Gastrocnemius medialis (tissue), 4 donors: ENCODE results near the gene NUP107. TPM values are rescaled to one million over a fixed set of nuclear protein-coding genes. Genes with fewer than 3 reads are reported as not detected.

Experiments
- ATAC-seq, 2 donors: fragments of 150-250 bp; one replicate each; pipeline ENCODE4 v1.9.1; 2016
- DNase-seq, 2 donors: peaks; one replicate each; pipeline ENCODE4 v3.0.0-alpha.2; 2019
- H3K27ac ChIP-seq, 4 donors: fragments of 200-600 bp; sonication (generic); 1 replicate in 1 of 4; 2 replicates in 3 of 4; pipeline ENCODE4 v1.5.1; 2016 to 2018; ENCODE audit warnings: mild to moderate bottlenecking in 2 of 4, moderate library complexity in 1 of 4
- H3K27me3 ChIP-seq, 3 donors: fragments of 200-600 bp; sonication (generic) in 2 of 3; 1 replicate in 1 of 3; 2 replicates in 2 of 3; pipeline versions ENCODE4 v1.5.1 to v1.6.0; 2016 to 2019; ENCODE audit warnings: mild to moderate bottlenecking in 1 of 3, moderate library complexity in 1 of 3
- H3K36me3 ChIP-seq, 2 donors: fragments of 200-600 bp; sonication (generic) in 1 of 2; one replicate each; pipeline ENCODE4 v1.5.1; 2017 to 2018
- H3K4me1 ChIP-seq, 2 donors: fragments of 200-600 bp; sonication (generic) in 1 of 2; one replicate each; pipeline ENCODE4 v1.5.1; 2016 to 2017; ENCODE audit warnings: mild to moderate bottlenecking in 2 of 2
- H3K4me3 ChIP-seq, 4 donors: fragments of 200-600 bp; sonication (generic) in 3 of 4; 1 replicate in 1 of 4; 2 replicates in 3 of 4; pipeline ENCODE4 v1.5.1; 2016 to 2019; ENCODE audit warnings: mild to moderate bottlenecking in 2 of 4
- H3K9me3 ChIP-seq, 3 donors: fragments of 200-600 bp; sonication (generic) in 2 of 3; 1 replicate in 1 of 3; 2 replicates in 2 of 3; pipeline ENCODE4 v1.5.1; 2016 to 2019
- CTCF ChIP-seq, 5 experiments: fragments of 450-650 bp in 3 of 5; fragments of 200-600 bp in 2 of 5; sonication (generic) in 2 of 5; IDR thresholded peaks in 4 of 5; conservative IDR thresholded peaks in 1 of 5; 1 replicate in 4 of 5; 2 replicates in 1 of 5; pipeline ENCODE4 v1.5.1; 2016 to 2019; ENCODE audit warnings: antibody characterized with exemption in 5 of 5, mild to moderate bottlenecking in 3 of 5, moderate library complexity in 3 of 5
- POLR2A ChIP-seq, 2 donors: fragments of 450-650 bp; IDR thresholded peaks; one replicate each; pipeline ENCODE4 v1.6.1; 2017; ENCODE audit warnings: antibody characterized with exemption in 2 of 2, mild to moderate bottlenecking in 2 of 2, moderate library complexity in 2 of 2
- in situ Hi-C, 4 donors: fragments of 200-750 bp; cut with MboI; loops; one replicate each; pipeline versions ENCODE4 v1.15.0 to v1.8.0; 2017; ENCODE audit warnings: low sequenced_read_pairs in 4 of 4
- intact Hi-C: fragments of 100-400 bp; cut with DNase I; formaldehyde crosslinking; loops from one replicate; pipeline ENCODE4 v1.15.1; 2023; ENCODE audit warnings: low total_unique reads
- total RNA-seq, 4 donors: library from RNA; depleted of rRNA; stranded (reverse); fragments of >200 nt; gene quantifications; one replicate each; pipeline versions ENCODE4 v1.1.0 to v1.2.3, GENCODE V29; 2016

The NUP107 gene
- total RNA-seq, 4 donors from 2014 or later = 13.0 to 43.1 (median 25.9) TPM

- in situ Hi-C loops = no loop called here
- Histone ChIP-seq H3K4me3 (no peak overlapping the region), H3K27me3 (no peaks in the 10 kb centered on the region), H3K4me1 (no peaks in the 10 kb centered on the region), H3K9me3 (no peaks in the 10 kb centered on the region), H3K27ac (no peak overlapping the region), H3K36me3 (peaks cover 0 to 31% of the 10 kb centered on the region in 2 donors)
- ATAC-seq (no peak), DNase-seq (no peak)
- intact Hi-C loops = no loop called here
- no peak for TF ChIP-seq POLR2A (IDR thresholded peaks at IDR 0.05)
- no peak for TF ChIP-seq CTCF (IDR thresholded peaks at IDR 0.05 in 4 of 5, conservative IDR thresholded peaks at IDR 0.05 in 1 of 5)
Measured at GRCh38 chr12:68760806-68761441, 74.1 kb downstream of the NUP107 start.

DNA sequence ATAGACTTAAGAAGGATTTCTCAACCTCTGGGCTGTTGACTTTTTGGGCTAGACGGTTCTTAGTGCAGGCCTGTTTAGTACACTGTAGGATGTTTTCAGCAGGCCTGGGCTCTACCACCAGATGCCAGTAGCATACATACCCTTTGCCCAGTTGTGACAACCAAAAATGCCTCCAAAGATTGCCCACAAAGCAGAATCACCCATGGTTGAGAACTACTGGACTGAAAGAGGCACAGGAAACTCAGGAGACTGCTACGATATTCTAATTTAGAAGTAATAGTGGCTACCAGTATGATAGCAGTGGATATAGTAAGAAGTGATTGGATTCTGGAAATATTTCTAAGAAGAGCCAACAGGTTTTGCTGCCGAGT lies 74.6 kb downstream of the NUP107 start:
- intact Hi-C loops (no loop called here), in situ Hi-C loops (no loop called here)
- Histone ChIP-seq H3K4me3 (no peak overlapping the region), H3K27ac (no peak overlapping the region), H3K36me3 (peaks cover 0 to 27% of the 10 kb centered on the region in 2 donors), H3K9me3 (no peaks in the 10 kb centered on the region), H3K4me1 (no peaks in the 10 kb centered on the region), H3K27me3 (no peaks in the 10 kb centered on the region)
- DNase-seq (no peak), ATAC-seq (no peak)
- TF ChIP-seq POLR2A (IDR thresholded peaks at IDR 0.05) = no peak
- TF ChIP-seq CTCF (IDR thresholded peaks at IDR 0.05 in 4 of 5, conservative IDR thresholded peaks at IDR 0.05 in 1 of 5) = no peak

DNA sequence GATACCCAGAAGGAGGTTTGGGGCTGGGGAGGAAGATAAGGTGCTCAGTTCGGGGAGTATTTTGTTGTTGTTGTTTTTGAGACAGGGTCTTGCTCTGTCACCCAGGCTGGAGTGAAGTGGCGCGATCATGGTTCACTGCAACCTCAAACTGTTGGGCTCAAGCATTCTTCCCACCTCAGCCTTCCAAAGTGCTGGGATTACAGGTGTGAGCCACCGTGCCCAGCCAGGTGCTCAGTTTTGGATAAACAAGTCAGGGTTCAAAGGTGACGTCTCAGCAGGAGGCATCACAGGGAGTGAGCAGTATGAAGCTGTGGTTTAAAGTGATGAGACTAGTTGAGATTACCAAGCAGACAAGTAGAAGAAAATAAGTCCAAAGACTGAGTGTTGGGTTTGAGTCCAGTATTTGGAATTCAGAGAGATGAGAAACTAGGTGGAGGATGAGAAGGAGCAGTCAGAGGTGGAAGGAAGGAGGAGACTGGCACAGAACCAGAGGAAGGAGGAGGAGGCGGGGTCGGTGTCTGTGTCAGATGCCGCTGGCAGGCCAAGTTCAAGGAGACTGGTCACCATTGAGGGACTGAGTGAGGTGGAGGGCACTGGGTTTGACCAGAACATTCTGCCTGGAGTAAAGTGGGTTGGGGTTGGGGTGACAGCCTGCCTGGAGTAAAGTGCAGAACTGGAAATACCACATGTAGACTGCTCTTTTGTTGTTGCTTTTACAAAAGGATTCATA lies 75.3 kb downstream of the NUP107 start:
- H3K36me3 ChIP-seq = peaks cover 0 to 24% of the 10 kb centered on the region in 2 donors
- H3K27ac ChIP-seq = no peak overlapping the region
- ATAC-seq (no peak), DNase-seq (no peak)
- in situ Hi-C loops = no loop called here
- TF ChIP-seq POLR2A (IDR thresholded peaks at IDR 0.05) = no peak
- H3K27me3 ChIP-seq = no peaks in the 10 kb centered on the region
- H3K4me1 ChIP-seq = no peaks in the 10 kb centered on the region
- no peak overlapping the region for H3K4me3 ChIP-seq
- intact Hi-C loops = no loop called here
- H3K9me3 ChIP-seq = no peaks in the 10 kb centered on the region

- Histone ChIP-seq H3K9me3 (no peaks in the 10 kb centered on the region), H3K27me3 (no peaks in the 10 kb centered on the region), H3K36me3 (peaks cover 0 to 22% of the 10 kb centered on the region in 2 donors), H3K27ac (no peak overlapping the region), H3K4me1 (no peaks in the 10 kb centered on the region), H3K4me3 (no peak overlapping the region)
- DNase-seq (no peak), ATAC-seq (no peak)
- intact Hi-C loops (no loop called here), in situ Hi-C loops (no loop called here)
- TF ChIP-seq CTCF (IDR thresholded peaks at IDR 0.05 in 4 of 5, conservative IDR thresholded peaks at IDR 0.05 in 1 of 5) (no peak), POLR2A (IDR thresholded peaks at IDR 0.05) (no peak)
Measured at GRCh38 chr12:68762691-68763090, 75.9 kb downstream of the NUP107 start.

DNA sequence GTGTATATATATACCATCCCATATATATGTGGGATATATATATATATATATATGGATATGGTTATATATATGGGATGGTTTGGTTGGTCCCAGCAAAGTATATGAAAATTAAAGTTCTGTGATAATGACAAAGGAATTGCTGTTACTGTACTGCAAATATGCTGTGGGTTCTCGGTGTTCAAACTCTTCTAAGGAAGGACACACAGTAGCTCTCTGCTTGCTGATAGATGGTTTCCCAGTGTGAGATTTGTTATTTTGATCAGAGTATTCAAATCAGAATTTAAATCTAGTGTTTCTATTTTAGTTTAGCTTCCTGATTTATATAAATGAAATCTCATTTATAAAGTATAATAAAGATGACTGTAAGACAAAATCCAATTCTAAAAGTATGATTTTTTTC lies 78.9 kb downstream of the NUP107 start:
- Histone ChIP-seq H3K27me3 (no peaks in the 10 kb centered on the region), H3K4me3 (no peak overlapping the region), H3K27ac (no peak overlapping the region), H3K9me3 (no peaks in the 10 kb centered on the region), H3K4me1 (no peaks in the 10 kb centered on the region), H3K36me3 (peaks cover 0 to 17% of the 10 kb centered on the region in 2 donors)
- in situ Hi-C loops (no loop called here), intact Hi-C loops (no loop called here)
- ATAC-seq = no peak
- no peak for DNase-seq
- TF ChIP-seq POLR2A (IDR thresholded peaks at IDR 0.05) (no peak), CTCF (IDR thresholded peaks at IDR 0.05 in 4 of 5, conservative IDR thresholded peaks at IDR 0.05 in 1 of 5) (no peak)
